HL-60 (cell line): Measurements from ENCODE around the gene ERVH48-1.

ENCODE experiments used
- DNase-seq, 2 experiments: peaks; one replicate each; pipeline ENCODE4 v3.0.0-alpha.2; 2010 to 2020; ENCODE audit warnings: low read depth in 1 of 2, low spot score in 1 of 2
- H3K27ac ChIP-seq: fragments of 250-450 bp; sonication (Bioruptor Pico); replicated peaks from 2 replicates; pipeline ENCODE4 v1.5.1; 2020; ENCODE audit warnings: mild to moderate bottlenecking, moderate library complexity
- H3K27me3 ChIP-seq: fragments of 250-450 bp; sonication (Bioruptor Pico); 2 replicates; pipeline ENCODE4 v1.5.1; 2021; ENCODE audit warnings: mild to moderate bottlenecking, moderate library complexity; ENCODE audit not compliant: insufficient read depth, poor library complexity, severe bottlenecking
- H3K4me3 ChIP-seq: replicated peaks from 2 replicates; pipeline ENCODE4 v1.5.1; 2011; ENCODE audit warnings: mild to moderate bottlenecking, control low read depth, low read length; ENCODE audit not compliant: insufficient read depth
- CTCF ChIP-seq: IDR thresholded peaks from one replicate; pipeline ENCODE4 v1.5.1; 2011; ENCODE audit warnings: low read length, control low read depth, inconsistent platforms; ENCODE audit not compliant: insufficient read depth
- GABPA ChIP-seq: IDR thresholded peaks from 2 replicates; pipeline ENCODE4 v1.6.1; 2012; ENCODE audit warnings: low read depth
- POLR2AphosphoS5 ChIP-seq: IDR thresholded peaks from 2 replicates; pipeline ENCODE4 v1.6.1; 2012; ENCODE audit warnings: low read depth
- REST ChIP-seq: IDR thresholded peaks from 2 replicates; pipeline ENCODE4 v1.6.1; 2012; ENCODE audit warnings: low read depth; ENCODE audit not compliant: insufficient replicate concordance
- SPI1 ChIP-seq: IDR thresholded peaks from 2 replicates; pipeline ENCODE4 v1.6.1; 2012; ENCODE audit warnings: low read depth, mild to moderate bottlenecking, borderline replicate concordance

The ERVH48-1 gene

GRCh38 chr21:42923553-42924432, 1.6 kb downstream of the ERVH48-1 start:
- TF ChIP-seq REST (no peak), POLR2AphosphoS5 (peak; percentile 50; the same call in 1 of the 2 replicates), CTCF (peak; percentile 62), GABPA (peak; percentile 60), SPI1 (peak; percentile 73; the same call in 1 of the 2 replicates)
- Histone ChIP-seq H3K27ac (peak overlapping the region; percentile 54), H3K4me3 (no peak overlapping the region), H3K27me3 (no peaks in the 10 kb centered on the region)
- DNase-seq: peak; percentile 82 to 96

- TF ChIP-seq CTCF: no peak
- Histone ChIP-seq H3K4me3 (no peak overlapping the region), H3K27me3 (no peaks in the 10 kb centered on the region), H3K27ac (no peak overlapping the region)
- DNase-seq: no peak
These were observed 2.5 kb downstream of the ERVH48-1 start for GRCh38 chr21:42922918-42923317.

GRCh38 chr21:42921927-42922326, 3.5 kb downstream of the ERVH48-1 start:
- Histone ChIP-seq H3K27me3 (no peaks in the 10 kb centered on the region), H3K27ac (no peak overlapping the region), H3K4me3 (no peak overlapping the region)
- TF ChIP-seq SPI1: no peak
- no peak for TF ChIP-seq GABPA
- DNase-seq: no peak

- TF ChIP-seq GABPA (no peak), CTCF (no peak), POLR2AphosphoS5 (no peak), REST (no peak)
- DNase-seq: no peak
- no peak overlapping the region for H3K27ac ChIP-seq
- H3K27me3 ChIP-seq: no peaks in the 10 kb centered on the region
- H3K4me3 ChIP-seq: no peak overlapping the region
These were observed 7.1 kb downstream of the ERVH48-1 start for GRCh38 chr21:42918291-42918690.
